ENCODE results near the gene SMG1.
A peak's percentile ranks its signal among the peaks of the same experiment; 100 is the strongest.

Gene SMG1

GRCh38 chr16:18800293-18800692, 125.9 kb downstream of the SMG1 start (continued):
- TF ChIP-seq ZNF692 (tag by site-specific recombination; IDR thresholded peaks at IDR 0.05) = no peak
- no peak for TF ChIP-seq ZNF266 (tag by site-specific recombination; IDR thresholded peaks at IDR 0.05; ENCODE audit: low read depth)
- no peak for TF ChIP-seq ZFP41 (tag by site-specific recombination; IDR thresholded peaks at IDR 0.05; ENCODE audit: borderline replicate concordance)
- TF ChIP-seq ZNF324 (tag by site-specific recombination; IDR thresholded peaks at IDR 0.05) = no peak
- TF ChIP-seq ZNF423 (tag by site-specific recombination; IDR thresholded peaks at IDR 0.05) = no peak
- no peak for TF ChIP-seq ZNF48 (tag by site-specific recombination; IDR thresholded peaks at IDR 0.05)
- TF ChIP-seq, protein P1, sequence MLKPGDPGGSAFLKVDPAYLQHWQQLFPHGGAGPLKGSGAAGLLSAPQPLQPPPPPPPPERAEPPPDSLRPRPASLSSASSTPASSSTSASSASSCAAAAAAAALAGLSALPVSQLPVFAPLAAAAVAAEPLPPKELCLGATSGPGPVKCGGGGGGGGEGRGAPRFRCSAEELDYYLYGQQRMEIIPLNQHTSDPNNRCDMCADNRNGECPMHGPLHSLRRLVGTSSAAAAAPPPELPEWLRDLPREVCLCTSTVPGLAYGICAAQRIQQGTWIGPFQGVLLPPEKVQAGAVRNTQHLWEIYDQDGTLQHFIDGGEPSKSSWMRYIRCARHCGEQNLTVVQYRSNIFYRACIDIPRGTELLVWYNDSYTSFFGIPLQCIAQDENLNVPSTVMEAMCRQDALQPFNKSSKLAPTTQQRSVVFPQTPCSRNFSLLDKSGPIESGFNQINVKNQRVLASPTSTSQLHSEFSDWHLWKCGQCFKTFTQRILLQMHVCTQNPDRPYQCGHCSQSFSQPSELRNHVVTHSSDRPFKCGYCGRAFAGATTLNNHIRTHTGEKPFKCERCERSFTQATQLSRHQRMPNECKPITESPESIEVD (tag by site-specific recombination; IDR thresholded peaks at IDR 0.05) = no peak
- TF ChIP-seq ZNF521 (tag by site-specific recombination; IDR thresholded peaks at IDR 0.05) = no peak

- peaks cover 33 to 46% of the 10 kb centered on the region in 2 experiments for H3K36me3 ChIP-seq (ENCODE audit: control insufficient read depth in 2 of 2, insufficient read depth in 1 of 2, low read length in 2 of 2)
- CTCF ChIA-PET = interaction anchor here (0.9 to 1.4 kb wide), 2 partner anchors 15 to 170 kb away, joined by 3 read pairs; no protein-coding TSS in a partner anchor
- no peaks in the 10 kb centered on the region for H3K9me3 ChIP-seq (ENCODE audit: control insufficient read depth, insufficient read depth, low read depth, low read length)
- peaks cover 7% of the 10 kb centered on the region; the same call in 1 of the 2 replicates for H3K4me1 ChIP-seq (ENCODE audit: control insufficient read depth, insufficient read depth, low read length)
- H3K27ac ChIP-seq (ENCODE audit: extremely low read depth, low read depth, low read length) = no peak overlapping the region
- POLR2A ChIA-PET = interaction anchor here (8.2 kb wide), 1 partner anchor 11 kb away, joined by 329 read pairs; the partner anchor contains the start of gene RPS15A
- H3K4me3 ChIP-seq (ENCODE audit: low read depth, low read length) = peak overlapping the region; percentile 98
- TF ChIP-seq PRDM1 (tag by site-specific recombination; IDR thresholded peaks at IDR 0.05) (peak; percentile 90), OSR2 (tag by site-specific recombination; IDR thresholded peaks at IDR 0.05) (peak; percentile 72; the same call in 1 of the 2 replicates), ZNF701 (tag by site-specific recombination; IDR thresholded peaks at IDR 0.05) (no peak)
- TF ChIP-seq, protein P1 (tag by site-specific recombination; IDR thresholded peaks at IDR 0.05) = peak; percentile 95
These were observed 126.7 kb downstream of the SMG1 start for GRCh38 chr16:18799500-18799899.

GRCh38 chr16:18797746-18798145, 128.5 kb downstream of the SMG1 start:
- CTCF ChIA-PET = no interaction called here
- H3K36me3 ChIP-seq (ENCODE audit: control insufficient read depth in 2 of 2, insufficient read depth in 1 of 2, low read length in 2 of 2) = peaks cover 42 to 63% of the 10 kb centered on the region in 2 experiments
- no peak for TF ChIP-seq KLF7 (tag by site-specific recombination; IDR thresholded peaks at IDR 0.05; ENCODE audit: borderline replicate concordance)
- TF ChIP-seq SP3 (tag by site-specific recombination; IDR thresholded peaks at IDR 0.05) = no peak
- no peak for TF ChIP-seq ZNF596 (tag by site-specific recombination; IDR thresholded peaks at IDR 0.05)
- no peak for TF ChIP-seq SCRT2 (tag by site-specific recombination; IDR thresholded peaks at IDR 0.05)
- TF ChIP-seq, protein P2, sequence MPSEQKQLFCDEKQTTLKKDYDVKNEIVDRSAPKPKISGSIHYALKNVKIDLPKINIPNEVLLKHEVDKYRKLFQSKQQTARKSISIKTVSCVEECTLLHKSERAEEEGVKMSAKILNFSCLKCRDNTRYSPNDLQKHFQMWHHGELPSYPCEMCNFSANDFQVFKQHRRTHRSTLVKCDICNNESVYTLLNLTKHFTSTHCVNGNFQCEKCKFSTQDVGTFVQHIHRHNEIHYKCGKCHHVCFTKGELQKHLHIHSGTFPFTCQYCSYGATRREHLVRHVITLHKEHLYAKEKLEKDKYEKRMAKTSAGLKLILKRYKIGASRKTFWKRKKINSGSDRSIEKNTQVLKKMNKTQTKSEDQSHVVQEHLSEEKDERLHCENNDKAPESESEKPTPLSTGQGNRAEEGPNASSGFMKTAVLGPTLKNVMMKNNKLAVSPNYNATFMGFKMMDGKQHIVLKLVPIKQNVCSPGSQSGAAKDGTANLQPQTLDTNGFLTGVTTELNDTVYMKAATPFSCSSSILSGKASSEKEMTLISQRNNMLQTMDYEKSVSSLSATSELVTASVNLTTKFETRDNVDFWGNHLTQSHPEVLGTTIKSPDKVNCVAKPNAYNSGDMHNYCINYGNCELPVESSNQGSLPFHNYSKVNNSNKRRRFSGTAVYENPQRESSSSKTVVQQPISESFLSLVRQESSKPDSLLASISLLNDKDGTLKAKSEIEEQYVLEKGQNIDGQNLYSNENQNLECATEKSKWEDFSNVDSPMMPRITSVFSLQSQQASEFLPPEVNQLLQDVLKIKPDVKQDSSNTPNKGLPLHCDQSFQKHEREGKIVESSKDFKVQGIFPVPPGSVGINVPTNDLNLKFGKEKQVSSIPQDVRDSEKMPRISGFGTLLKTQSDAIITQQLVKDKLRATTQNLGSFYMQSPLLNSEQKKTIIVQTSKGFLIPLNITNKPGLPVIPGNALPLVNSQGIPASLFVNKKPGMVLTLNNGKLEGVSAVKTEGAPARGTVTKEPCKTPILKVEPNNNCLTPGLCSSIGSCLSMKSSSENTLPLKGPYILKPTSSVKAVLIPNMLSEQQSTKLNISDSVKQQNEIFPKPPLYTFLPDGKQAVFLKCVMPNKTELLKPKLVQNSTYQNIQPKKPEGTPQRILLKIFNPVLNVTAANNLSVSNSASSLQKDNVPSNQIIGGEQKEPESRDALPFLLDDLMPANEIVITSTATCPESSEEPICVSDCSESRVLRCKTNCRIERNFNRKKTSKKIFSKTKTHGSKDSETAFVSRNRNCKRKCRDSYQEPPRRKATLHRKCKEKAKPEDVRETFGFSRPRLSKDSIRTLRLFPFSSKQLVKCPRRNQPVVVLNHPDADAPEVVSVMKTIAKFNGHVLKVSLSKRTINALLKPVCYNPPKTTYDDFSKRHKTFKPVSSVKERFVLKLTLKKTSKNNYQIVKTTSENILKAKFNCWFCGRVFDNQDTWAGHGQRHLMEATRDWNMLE (tag by site-specific recombination; conservative IDR thresholded peaks at IDR 0.05; ENCODE audit: low read depth) = no peak
- no peak for TF ChIP-seq PATZ1 (tag by site-specific recombination; IDR thresholded peaks at IDR 0.05)
- TF ChIP-seq, protein P3, sequence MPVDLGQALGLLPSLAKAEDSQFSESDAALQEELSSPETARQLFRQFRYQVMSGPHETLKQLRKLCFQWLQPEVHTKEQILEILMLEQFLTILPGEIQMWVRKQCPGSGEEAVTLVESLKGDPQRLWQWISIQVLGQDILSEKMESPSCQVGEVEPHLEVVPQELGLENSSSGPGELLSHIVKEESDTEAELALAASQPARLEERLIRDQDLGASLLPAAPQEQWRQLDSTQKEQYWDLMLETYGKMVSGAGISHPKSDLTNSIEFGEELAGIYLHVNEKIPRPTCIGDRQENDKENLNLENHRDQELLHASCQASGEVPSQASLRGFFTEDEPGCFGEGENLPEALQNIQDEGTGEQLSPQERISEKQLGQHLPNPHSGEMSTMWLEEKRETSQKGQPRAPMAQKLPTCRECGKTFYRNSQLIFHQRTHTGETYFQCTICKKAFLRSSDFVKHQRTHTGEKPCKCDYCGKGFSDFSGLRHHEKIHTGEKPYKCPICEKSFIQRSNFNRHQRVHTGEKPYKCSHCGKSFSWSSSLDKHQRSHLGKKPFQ (tag by site-specific recombination; IDR thresholded peaks at IDR 0.05) = no peak

More at GRCh38 chr16:18797746-18798145, 128.5 kb downstream of the SMG1 start:
- Histone ChIP-seq H3K27ac (ENCODE audit: extremely low read depth, low read depth, low read length) (no peak overlapping the region), H3K4me1 (ENCODE audit: control insufficient read depth, insufficient read depth, low read length) (peaks cover 7% of the 10 kb centered on the region; the same call in 1 of the 2 replicates), H3K4me3 (ENCODE audit: low read depth, low read length) (no peak overlapping the region), H3K9me3 (ENCODE audit: control insufficient read depth, insufficient read depth, low read depth, low read length) (no peaks in the 10 kb centered on the region)
- POLR2A ChIA-PET = interaction anchor here (8.2 kb wide), 1 partner anchor 10 kb away, joined by 329 read pairs; the partner anchor contains the start of gene RPS15A

Measured in HEK293 (cell line).